Loucy (cell line): ENCODE measurements around the gene TTK.

ENCODE experiments used
- EZH2phosphoT487 ChIP-seq: fragments of 200-600 bp; IDR thresholded peaks from 2 replicates; pipeline ENCODE4 v1.6.1; 2018; ENCODE audit warnings: antibody characterized with exemption, mild to moderate bottlenecking, moderate library complexity, borderline replicate concordance
- TF ChIP-seq, protein P1 (sequence below): fragments of 200-600 bp; sonication (generic); conservative IDR thresholded peaks from 2 replicates; pipeline ENCODE4 v1.5.1; 2014; ENCODE audit warnings: mild to moderate bottlenecking, antibody characterized with exemption, low read length

DNA sequence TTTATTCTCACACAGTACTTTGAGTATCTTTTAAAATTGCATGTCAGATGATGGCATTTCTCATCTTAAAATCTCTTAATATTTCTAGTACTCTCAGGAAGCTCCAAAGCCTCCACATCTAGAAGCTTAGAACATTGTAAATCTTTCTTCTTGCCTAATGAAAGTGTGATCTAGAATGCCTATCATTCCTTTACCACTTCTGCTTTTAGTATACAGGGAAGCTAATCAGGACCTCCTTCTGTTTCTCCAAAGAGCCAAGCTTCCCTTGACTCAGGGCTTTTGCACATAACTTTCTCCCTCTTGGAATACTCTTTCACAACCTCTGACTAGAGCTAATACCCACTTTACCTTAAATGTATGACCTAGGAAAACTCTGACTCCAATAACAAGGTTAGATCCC, 49.6 kb upstream of the TTK start:
- TF ChIP-seq, protein P1, sequence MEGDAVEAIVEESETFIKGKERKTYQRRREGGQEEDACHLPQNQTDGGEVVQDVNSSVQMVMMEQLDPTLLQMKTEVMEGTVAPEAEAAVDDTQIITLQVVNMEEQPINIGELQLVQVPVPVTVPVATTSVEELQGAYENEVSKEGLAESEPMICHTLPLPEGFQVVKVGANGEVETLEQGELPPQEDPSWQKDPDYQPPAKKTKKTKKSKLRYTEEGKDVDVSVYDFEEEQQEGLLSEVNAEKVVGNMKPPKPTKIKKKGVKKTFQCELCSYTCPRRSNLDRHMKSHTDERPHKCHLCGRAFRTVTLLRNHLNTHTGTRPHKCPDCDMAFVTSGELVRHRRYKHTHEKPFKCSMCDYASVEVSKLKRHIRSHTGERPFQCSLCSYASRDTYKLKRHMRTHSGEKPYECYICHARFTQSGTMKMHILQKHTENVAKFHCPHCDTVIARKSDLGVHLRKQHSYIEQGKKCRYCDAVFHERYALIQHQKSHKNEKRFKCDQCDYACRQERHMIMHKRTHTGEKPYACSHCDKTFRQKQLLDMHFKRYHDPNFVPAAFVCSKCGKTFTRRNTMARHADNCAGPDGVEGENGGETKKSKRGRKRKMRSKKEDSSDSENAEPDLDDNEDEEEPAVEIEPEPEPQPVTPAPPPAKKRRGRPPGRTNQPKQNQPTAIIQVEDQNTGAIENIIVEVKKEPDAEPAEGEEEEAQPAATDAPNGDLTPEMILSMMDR = no peak
- TF ChIP-seq EZH2phosphoT487 = no peak
